H9 (cell line): ENCODE data around the gene ERH. TPM values are rescaled to one million over a fixed set of nuclear protein-coding genes. Genes with fewer than 3 reads are reported as not detected.

Source experiments
- DNase-seq: peaks from one replicate; pipeline ENCODE4 v3.0.0-alpha.2; 2017
- H2AFZ ChIP-seq: one replicate; pipeline ENCODE4 v1.6.1; 2013; ENCODE audit warnings: mild to moderate bottlenecking, low read length, control low read depth, moderate library complexity
- H2AK5ac ChIP-seq: 2 replicates; pipeline ENCODE4 v1.6.1; 2013; ENCODE audit warnings: low read length, control low read depth, mixed read lengths; ENCODE audit not compliant: insufficient read length
- H2BK120ac ChIP-seq: one replicate; pipeline ENCODE4 v1.6.1; 2013; ENCODE audit warnings: low read depth, mild to moderate bottlenecking, low read length, control low read depth, inconsistent platforms; ENCODE audit not compliant: poor library complexity, severe bottlenecking
- H2BK12ac ChIP-seq: 2 replicates; pipeline ENCODE4 v1.6.1; 2013; ENCODE audit warnings: low read length, control low read depth, mixed read lengths, low read depth; ENCODE audit not compliant: insufficient read length
- H2BK15ac ChIP-seq: 2 replicates; pipeline ENCODE4 v1.6.1; 2013; ENCODE audit warnings: low read depth, low read length, control low read depth
- H2BK20ac ChIP-seq: one replicate; pipeline ENCODE4 v1.6.1; 2013; ENCODE audit warnings: low read depth, mild to moderate bottlenecking, low read length, control low read depth, inconsistent platforms; ENCODE audit not compliant: poor library complexity, severe bottlenecking
- H2BK5ac ChIP-seq: 2 replicates; pipeline ENCODE4 v1.6.1; 2013; ENCODE audit warnings: low read length, control low read depth, mixed read lengths; ENCODE audit not compliant: insufficient read length
- H3K14ac ChIP-seq: 2 replicates; pipeline ENCODE4 v1.6.1; 2013; ENCODE audit warnings: low read length, control low read depth; ENCODE audit not compliant: insufficient read depth
- H3K18ac ChIP-seq: 2 replicates; pipeline ENCODE4 v1.6.1; 2013; ENCODE audit warnings: low read depth, mild to moderate bottlenecking, mixed read lengths, low read length, control low read depth; ENCODE audit not compliant: insufficient read length
- H3K23ac ChIP-seq: 2 replicates; pipeline ENCODE4 v1.6.1; 2013; ENCODE audit warnings: low read length, control low read depth, mixed read lengths, low read depth; ENCODE audit not compliant: insufficient read length
- H3K23me2 ChIP-seq: 2 replicates; pipeline ENCODE4 v1.6.1; 2013; ENCODE audit warnings: low read depth, mild to moderate bottlenecking, mixed read lengths, low read length, control low read depth; ENCODE audit not compliant: insufficient read length, poor library complexity, severe bottlenecking
- H3K27ac ChIP-seq: 2 replicates; pipeline ENCODE4 v1.5.1; 2013; ENCODE audit warnings: low read length, control low read depth, mixed read lengths, low read depth; ENCODE audit not compliant: insufficient read length
- H3K27me3 ChIP-seq: 2 replicates; pipeline ENCODE4 v1.6.1; 2013; ENCODE audit warnings: low read length, control low read depth, inconsistent platforms; ENCODE audit not compliant: insufficient read depth
- H3K4ac ChIP-seq: 2 replicates; pipeline ENCODE4 v1.6.1; 2013; ENCODE audit warnings: low read depth, mild to moderate bottlenecking, control low read depth, inconsistent platforms, low read length, moderate library complexity
- H3K4me1 ChIP-seq: 2 replicates; pipeline ENCODE4 v1.6.1; 2013; ENCODE audit warnings: low read length, control low read depth, inconsistent platforms; ENCODE audit not compliant: insufficient read depth
- H3K4me2 ChIP-seq: 2 replicates; pipeline ENCODE4 v1.6.1; 2013; ENCODE audit warnings: low read length, control low read depth, mixed read lengths; ENCODE audit not compliant: insufficient read length, insufficient read depth
- H3K56ac ChIP-seq: 2 replicates; pipeline ENCODE4 v1.6.1; 2013; ENCODE audit warnings: low read depth, mild to moderate bottlenecking, mixed read lengths, low read length, control low read depth; ENCODE audit not compliant: insufficient read length
- H3K79me1 ChIP-seq: 2 replicates; pipeline ENCODE4 v1.6.1; 2013; ENCODE audit warnings: low read depth, mild to moderate bottlenecking, moderate library complexity, low read length, control low read depth, inconsistent platforms; ENCODE audit not compliant: insufficient read depth, poor library complexity, severe bottlenecking
- H3K79me2 ChIP-seq: 2 replicates; pipeline ENCODE4 v1.6.1; 2013; ENCODE audit warnings: low read length, control low read depth, inconsistent platforms; ENCODE audit not compliant: insufficient read depth
- H3K9ac ChIP-seq: 2 replicates; pipeline ENCODE4 v1.6.1; 2013; ENCODE audit warnings: low read length, control low read depth, mixed read lengths; ENCODE audit not compliant: insufficient read length; ENCODE audit errors: extremely low read depth
- H3K9me3 ChIP-seq: one replicate; pipeline ENCODE4 v1.6.1; 2013; ENCODE audit warnings: low read depth, low read length, inconsistent platforms; ENCODE audit not compliant: control insufficient read depth
- H3T11ph ChIP-seq: one replicate; pipeline ENCODE4 v1.6.1; 2013; ENCODE audit warnings: mild to moderate bottlenecking, low read length, control low read depth, inconsistent platforms
- H4K20me1 ChIP-seq: one replicate; pipeline ENCODE4 v1.6.1; 2013; ENCODE audit not compliant: control insufficient read depth, insufficient read length, insufficient read depth
- H4K5ac ChIP-seq: 2 replicates; pipeline ENCODE4 v1.6.1; 2013; ENCODE audit warnings: low read depth, mild to moderate bottlenecking, mixed read lengths, low read length, control low read depth; ENCODE audit not compliant: insufficient read length
- H4K8ac ChIP-seq: replicated peaks from 2 replicates; pipeline ENCODE4 v1.6.1; 2013; ENCODE audit warnings: low read length, control low read depth, mixed read lengths, low read depth; ENCODE audit not compliant: insufficient read length
- H4K91ac ChIP-seq: 2 replicates; pipeline ENCODE4 v1.6.1; 2013; ENCODE audit warnings: low read depth, mild to moderate bottlenecking, moderate library complexity, mixed read lengths, low read length, control low read depth; ENCODE audit not compliant: insufficient read length
- H3K27ac Mint-ChIP-seq, 3 experiments: 2 replicates in 2 of 3; 3 replicates in 1 of 3; pipeline ENCODE4 v1.8.0; 2020 to 2021; ENCODE audit warnings: mixed read lengths in 3 of 3, mild to moderate bottlenecking in 1 of 3, moderate library complexity in 1 of 3
- H3K27me3 Mint-ChIP-seq: 2 replicates; pipeline ENCODE4 v1.8.0; 2021; ENCODE audit warnings: low read depth, mild to moderate bottlenecking, moderate library complexity, mixed read lengths
- H3K36me3 Mint-ChIP-seq, 3 experiments: 2 replicates in 2 of 3; 3 replicates in 1 of 3; pipeline ENCODE4 v1.8.0; 2020 to 2021; ENCODE audit warnings: low read depth in 3 of 3, mixed read lengths in 3 of 3; ENCODE audit not compliant: insufficient read depth in 1 of 3
- H3K4me1 Mint-ChIP-seq, 2 experiments: 2 replicates each; pipeline ENCODE4 v1.8.0; 2020; ENCODE audit warnings: mixed read lengths in 2 of 2
- H3K4me3 Mint-ChIP-seq, 2 experiments: 2 replicates in 1 of 2; 3 replicates in 1 of 2; pipeline ENCODE4 v1.8.0; 2020 to 2021; ENCODE audit warnings: mild to moderate bottlenecking in 2 of 2, mixed read lengths in 2 of 2, moderate library complexity in 1 of 2
- H3K9me3 Mint-ChIP-seq, 2 experiments: 2 replicates in 1 of 2; 3 replicates in 1 of 2; pipeline ENCODE4 v1.8.0; 2020; ENCODE audit warnings: mild to moderate bottlenecking in 2 of 2, mixed read lengths in 2 of 2, moderate library complexity in 1 of 2
- CTCF ChIP-seq: fragments of 200-600 bp; sonication (generic); conservative IDR thresholded peaks from 3 replicates; pipeline ENCODE4 v1.8.0; 2021; ENCODE audit warnings: antibody characterized with exemption, mild to moderate bottlenecking
- WGBS: extraction: QIAGEN DNeasy Blood & Tissue Kit; methylation state at CpG from one replicate; pipeline ENCODE4 v1.1.7; 2013; ENCODE audit warnings: missing lambda C conversion rate, low lambda C conversion rate, mixed read lengths; ENCODE audit not compliant: insufficient read length; ENCODE audit errors: extremely low coverage; 5-methylcytosine and 5-hydroxymethylcytosine counted together
- total RNA-seq: library from RNA; stranded (reverse); gene quantifications from 2 replicates; pipeline ENCODE4 v1.2.1, GENCODE V29; 2021

Gene ERH
- total RNA-seq, 1 experiment from 2014 or later, result 443 TPM

- Mint-ChIP-seq H3K4me1 (peaks cover 26 to 30% of the 10 kb centered on the region in 2 experiments), H3K27ac (no peak overlapping the region; a peak in 1 of 7 replicates), H3K9me3 (no peaks in the 10 kb centered on the region), H3K27me3 (no peaks in the 10 kb centered on the region), H3K4me3 (peak overlapping the region; percentile 91 to 94), H3K36me3 (peaks cover 13 to 21% (median 20%) of the 10 kb centered on the region in 3 experiments; a peak in 5 of 7 replicates)
- TF ChIP-seq CTCF, result no peak
- WGBS, result no CpG with 5 or more reads among the region's 6 CpGs
- Histone ChIP-seq H3K4me1 (0 out of 2 replicates have a peak, but pooled peaks cover 2% of the 10 kb centered on the region), H4K8ac (no peak overlapping the region), H2BK15ac (no peak overlapping the region), H2BK12ac (no peak overlapping the region), H2BK120ac (no peak overlapping the region), H3K23ac (no peak overlapping the region), H3K18ac (no peak overlapping the region), H3K4ac (no peak overlapping the region), H2BK20ac (no peak overlapping the region), H2AFZ (no peak overlapping the region), H3K9ac (peak overlapping the region; percentile 10), H3K27ac (no peak overlapping the region), H2BK5ac (no peak overlapping the region), H3K56ac (no peak overlapping the region), H3K14ac (no peak overlapping the region), H4K20me1 (no peaks in the 10 kb centered on the region), H3K79me2 (peaks cover 35% of the 10 kb centered on the region; the same call in 1 of the 2 replicates), H3K23me2 (peaks cover 12% of the 10 kb centered on the region), H3T11ph (no peak overlapping the region), H4K5ac (no peak overlapping the region), H3K79me1 (peaks cover 3% of the 10 kb centered on the region), H3K4me2 (peak overlapping the region; percentile 97), H3K27me3 (no peaks in the 10 kb centered on the region), H3K9me3 (no peaks in the 10 kb centered on the region), H4K91ac (no peak overlapping the region), H2AK5ac (no peak overlapping the region)
- DNase-seq, result no peak
Measured at GRCh38 chr14:69400154-69400553, 2.1 kb upstream of the ERH start.
